Hepatocyte (in vitro differentiated cells): ENCODE data around the gene INO80B. TPM values are rescaled to one million over a fixed set of nuclear protein-coding genes. Genes with fewer than 3 reads are reported as not detected.
A peak's percentile ranks its signal among the peaks of the same experiment; 100 is the strongest.
"Not testable (repeated sequence)": the region's sequence is repeated elsewhere in the genome, so short reads cannot be mapped to it uniquely, and the experiment has no call there.

Source experiments
- DNase-seq: peaks from one replicate; pipeline ENCODE4 v3.0.0-alpha.2; 2016; ENCODE audit warnings: low spot score
- H2AFZ ChIP-seq: fragments of 200-600 bp; sonication (generic); 2 replicates; pipeline ENCODE4 v1.6.0; 2016; ENCODE audit warnings: antibody characterized with exemption, mild to moderate bottlenecking
- H3K27ac ChIP-seq: fragments of 200-600 bp; sonication (generic); 2 replicates; pipeline ENCODE4 v1.5.1; 2016; ENCODE audit warnings: mild to moderate bottlenecking
- H3K27me3 ChIP-seq: fragments of 200-600 bp; sonication (generic); 2 replicates; pipeline ENCODE4 v1.6.1; 2016
- H3K36me3 ChIP-seq: fragments of 200-600 bp; sonication (generic); replicated peaks from 2 replicates; pipeline ENCODE4 v1.5.1; 2016; ENCODE audit warnings: low read depth; ENCODE audit not compliant: insufficient read depth
- H3K4me1 ChIP-seq: fragments of 200-600 bp; sonication (generic); 2 replicates; pipeline ENCODE4 v1.5.1; 2016; ENCODE audit warnings: mild to moderate bottlenecking, moderate library complexity; ENCODE audit not compliant: insufficient read depth
- H3K4me2 ChIP-seq: fragments of 200-600 bp; sonication (generic); 2 replicates; pipeline ENCODE4 v1.6.0; 2016
- H3K4me3 ChIP-seq: fragments of 200-600 bp; sonication (generic); 2 replicates; pipeline ENCODE4 v1.5.1; 2016; ENCODE audit warnings: mild to moderate bottlenecking
- H3K79me2 ChIP-seq: fragments of 200-600 bp; sonication (generic); 2 replicates; pipeline ENCODE4 v1.6.0; 2017; ENCODE audit warnings: mild to moderate bottlenecking
- H3K9me2 ChIP-seq: fragments of 200-600 bp; sonication (generic); replicated peaks from 2 replicates; pipeline ENCODE4 v1.6.0; 2017; ENCODE audit warnings: mild to moderate bottlenecking; ENCODE audit not compliant: insufficient read depth
- H3K9me3 ChIP-seq: fragments of 200-600 bp; sonication (generic); 2 replicates; pipeline ENCODE4 v1.5.1; 2016; ENCODE audit warnings: low read depth, mild to moderate bottlenecking
- H4K20me1 ChIP-seq: fragments of 200-600 bp; sonication (generic); 2 replicates; pipeline ENCODE4 v1.6.0; 2016; ENCODE audit warnings: mild to moderate bottlenecking; ENCODE audit not compliant: insufficient read depth, poor library complexity, severe bottlenecking
- CTCF ChIP-seq: fragments of 200-600 bp; sonication (generic); IDR thresholded peaks from 2 replicates; pipeline ENCODE4 v1.5.1; 2016; ENCODE audit warnings: antibody characterized with exemption, mild to moderate bottlenecking; ENCODE audit not compliant: poor library complexity
- EZH2 ChIP-seq: fragments of 200-600 bp; sonication (generic); IDR thresholded peaks from 2 replicates; pipeline ENCODE4 v1.6.1; 2016; ENCODE audit warnings: antibody characterized with exemption, mild to moderate bottlenecking, borderline replicate concordance
- EZH2phosphoT487 ChIP-seq: fragments of 200-600 bp; sonication (generic); IDR thresholded peaks from one replicate; pipeline ENCODE4 v1.6.1; 2018; ENCODE audit warnings: antibody characterized with exemption, mild to moderate bottlenecking, low read depth, moderate library complexity; ENCODE audit not compliant: unreplicated experiment, severe bottlenecking
- WGBS: methylation state at CpG from one replicate; pipeline ENCODE4 v1.1.6; 2016; ENCODE audit warnings: low lambda C conversion rate; ENCODE audit errors: missing lambda C conversion rate; 5-methylcytosine and 5-hydroxymethylcytosine counted together
- polyA plus RNA-seq: library from polyadenylated mRNA; unstranded; fragments of >200 nt; fragmentation: Nextera tagmentation; extraction: Ambion mirVana; gene quantifications from 2 replicates; pipeline ENCODE4 v1.2.1, GENCODE V29; 2016
- total RNA-seq: library from RNA; depleted of rRNA; stranded (reverse); fragments of >200 nt; gene quantifications from 2 replicates; pipeline ENCODE4 v1.2.3, GENCODE V29; 2014

INO80B gene
- total and polyA plus RNA-seq, 2 experiments from 2014 or later: 16.0 to 18.9 TPM

DNA sequence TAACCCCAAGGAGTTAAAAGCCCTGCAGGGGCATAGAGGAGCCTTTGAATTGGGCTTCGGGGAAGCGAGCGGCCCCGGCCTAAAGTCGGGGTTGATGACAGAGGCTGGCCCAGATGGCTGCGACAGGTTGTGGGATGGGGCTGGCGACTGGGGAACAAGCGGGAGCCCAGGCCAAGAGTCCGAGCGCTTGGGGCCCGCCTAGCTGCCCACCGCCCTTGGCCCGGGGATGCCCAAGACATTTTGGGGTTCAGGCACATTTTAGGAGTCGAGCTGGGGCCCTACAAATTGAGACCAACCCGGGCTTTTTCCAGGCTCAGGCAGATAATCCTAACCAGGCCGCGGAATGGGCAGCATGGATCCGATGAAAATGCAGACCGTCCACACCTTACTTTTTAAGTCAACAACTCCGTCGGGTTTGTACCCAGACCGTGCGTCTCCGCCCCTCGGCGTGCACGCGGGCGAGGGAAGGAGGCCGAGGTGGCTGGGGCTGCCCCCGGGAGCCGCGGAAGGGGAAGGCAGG, 13.7 kb upstream of the INO80B start:
- Histone ChIP-seq H3K27ac (peak overlapping the region; percentile 98), H3K9me2 (no peaks in the 10 kb centered on the region), H3K79me2 (peaks cover 40% of the 10 kb centered on the region), H3K4me2 (peak overlapping the region; percentile 86), H3K4me1 (peaks cover 20% of the 10 kb centered on the region), H2AFZ (peak overlapping the region; percentile 50), H3K27me3 (no peaks in the 10 kb centered on the region), H3K9me3 (no peaks in the 10 kb centered on the region), H3K4me3 (peak overlapping the region; percentile 8), H4K20me1 (peaks cover 32% of the 10 kb centered on the region), H3K36me3 (no peaks in the 10 kb centered on the region)
- no peak for DNase-seq
- TF ChIP-seq EZH2 (no peak), CTCF (no peak), EZH2phosphoT487 (no peak)
- WGBS: 7% methylated on average over 33 of the region's 33 CpGs

DNA sequence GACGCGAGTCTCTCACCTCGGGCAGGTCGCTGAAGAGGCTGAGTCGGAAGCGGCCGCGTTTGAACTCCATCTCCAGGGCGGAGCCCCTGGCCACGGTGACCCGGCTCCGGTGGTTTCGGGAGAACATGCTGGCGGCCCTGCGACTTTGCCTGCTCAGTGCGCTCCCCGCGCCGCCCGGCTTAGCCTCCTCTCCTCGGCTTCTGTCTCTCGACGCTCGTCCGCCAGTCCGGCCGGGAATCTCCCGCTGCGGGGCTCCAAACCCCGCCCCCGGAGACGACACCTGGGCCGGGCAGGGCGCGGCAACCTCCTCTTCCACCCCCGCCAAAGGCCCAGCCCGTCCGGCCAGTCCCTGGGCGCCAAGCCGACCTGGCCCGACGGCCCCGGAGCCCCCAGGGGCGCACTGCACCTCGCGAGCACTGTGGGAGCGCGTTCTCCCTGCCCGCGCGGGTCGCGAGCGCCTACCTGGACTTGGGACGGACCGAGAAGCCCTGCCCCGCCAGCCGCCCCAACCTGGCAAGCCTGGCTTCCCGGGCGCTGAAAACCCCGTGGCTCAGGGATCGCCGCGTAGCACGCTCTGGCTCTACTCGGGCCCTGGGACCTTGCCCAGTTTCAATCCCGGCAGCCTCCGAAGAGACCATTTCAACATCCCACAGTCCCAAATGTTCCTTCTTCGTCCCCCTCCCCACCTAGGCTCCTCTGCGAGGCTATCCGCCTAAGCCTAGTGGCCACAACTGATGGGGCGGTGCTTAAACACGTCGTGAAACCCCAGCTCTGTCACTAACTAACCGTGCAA, 13.0 kb upstream of the INO80B start, which contains the start of gene RTKN:
Gene RTKN, minus strand, starts transcription at position 248 of the 793 bp plus-strand sequence. Its CDS starts 121 bp downstream, at position 127.
- DNase-seq: peak; percentile 88
- peak within 1 kb of the TSS; percentile 98 for H3K27ac ChIP-seq
- peak within 1 kb of the TSS; percentile 50 for H2AFZ ChIP-seq
- WGBS: 9% methylated on average over 50 of the region's 75 CpGs
- H3K27me3 ChIP-seq: no peaks in the 10 kb centered on the region
- no peaks in the 10 kb centered on the region for H3K9me3 ChIP-seq
- peak within 1 kb of the TSS; percentile 86 for H3K4me2 ChIP-seq
- no peaks in the 10 kb centered on the region for H3K36me3 ChIP-seq
- peaks cover 20% of the 10 kb centered on the region for H3K4me1 ChIP-seq
- H3K9me2 ChIP-seq: no peaks in the 10 kb centered on the region
- no peak for TF ChIP-seq CTCF
- no peak for TF ChIP-seq EZH2phosphoT487
- TF ChIP-seq EZH2: no peak
- H3K4me3 ChIP-seq: peak within 1 kb of the TSS; percentile 8
- H3K79me2 ChIP-seq: peaks cover 34% of the 10 kb centered on the region
- peaks cover 27% of the 10 kb centered on the region for H4K20me1 ChIP-seq

DNA sequence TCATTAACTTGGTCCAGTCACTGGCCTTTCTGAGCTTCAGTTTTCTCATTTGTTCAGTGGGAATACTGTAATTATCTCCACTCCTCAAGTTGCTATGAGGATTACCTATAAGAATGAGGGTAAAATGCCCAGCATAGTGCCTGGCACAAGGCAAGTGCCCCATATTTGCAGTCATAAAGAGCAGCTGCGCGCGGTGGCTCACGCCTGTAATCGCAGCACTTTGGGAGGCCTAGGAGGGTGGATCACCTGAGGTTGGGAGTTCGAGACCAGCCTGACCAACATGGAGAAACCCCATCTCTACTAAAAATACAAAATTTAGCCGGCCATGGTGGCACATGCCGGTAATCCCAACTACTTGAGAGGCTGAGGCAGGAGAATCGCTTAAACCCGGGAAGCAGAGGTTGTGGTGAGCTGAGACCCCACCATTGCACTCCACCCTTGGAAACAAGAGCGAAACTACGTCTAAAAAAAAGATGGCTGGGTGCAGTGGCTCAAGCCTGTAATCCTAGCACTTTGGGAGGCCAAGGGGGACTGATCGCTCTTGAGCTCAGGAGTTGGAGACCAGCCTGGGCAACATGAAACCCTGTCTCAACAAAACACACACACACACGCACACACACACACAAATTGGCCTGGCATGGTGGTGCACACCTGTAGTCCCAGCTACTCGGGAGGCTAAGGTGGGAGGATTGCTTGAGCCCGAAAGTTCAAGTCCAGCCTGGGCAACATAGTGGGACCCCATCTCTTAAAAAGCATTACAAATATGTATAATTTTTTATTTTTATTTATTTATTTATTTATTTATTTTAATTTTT, 12.2 kb upstream of the INO80B start:
- Histone ChIP-seq H3K4me2 (peak overlapping the region; percentile 86), H2AFZ (peak overlapping the region; percentile 50), H3K4me1 (peaks cover 24% of the 10 kb centered on the region), H3K27ac (peak overlapping the region; percentile 98), H4K20me1 (peaks cover 19% of the 10 kb centered on the region), H3K79me2 (peaks cover 26% of the 10 kb centered on the region)
- 84% methylated on average over 16 of the region's 16 CpGs for WGBS
- H3K4me3 ChIP-seq, DNase-seq, H3K9me3 ChIP-seq, H3K27me3 ChIP-seq, H3K36me3 ChIP-seq, H3K9me2 ChIP-seq: not testable (repeated sequence)
